ENCODE data around the gene SEC14L5. TPM values are rescaled to one million over a fixed set of nuclear protein-coding genes. Genes with fewer than 3 reads are reported as not detected.

SEC14L5 gene
- 0.10 and 0.86 TPM in 2 replicates for total RNA-seq (2014; rRNA removed; shearing (Covaris generic))

GRCh38 chr16:4957720-4958509, at the start of gene SEC14L5:
SEC14L5 (plus strand) TSS chr16:4958330; CDS start chr16:4959324, 994 bp downstream.
- peak; percentile 99 for DNase-seq (ENCODE audit: low spot score)
- in situ Hi-C loops (cut with HindIII; ENCODE audit: low sequenced_read_pairs): no loop called here

GRCh38 chr16:4908854-4909401, 49.2 kb upstream of the SEC14L5 start:
- DNase-seq (ENCODE audit: low spot score): no peak

GRCh38 chr16:4909825-4910224, 48.3 kb upstream of the SEC14L5 start:
- in situ Hi-C loops (cut with HindIII; ENCODE audit: low sequenced_read_pairs): no loop called here
- no peak for DNase-seq (ENCODE audit: low spot score)

More at GRCh38 chr16:4908854-4909401, 49.2 kb upstream of the SEC14L5 start:
- in situ Hi-C loops (cut with HindIII; ENCODE audit: low sequenced_read_pairs): no loop called here

- in situ Hi-C loops (cut with HindIII; ENCODE audit: low sequenced_read_pairs): no loop called here
- DNase-seq (ENCODE audit: low spot score): no peak
These were observed 47.3 kb upstream of the SEC14L5 start for GRCh38 chr16:4910828-4911227.

- in situ Hi-C loops (cut with HindIII; ENCODE audit: low sequenced_read_pairs): no loop called here
- DNase-seq (ENCODE audit: low spot score): no peak
These were observed 46.2 kb upstream of the SEC14L5 start for GRCh38 chr16:4911970-4912386.

GRCh38 chr16:4913130-4913773, 44.9 kb upstream of the SEC14L5 start:
- in situ Hi-C loops (cut with HindIII; ENCODE audit: low sequenced_read_pairs): no loop called here
- DNase-seq (ENCODE audit: low spot score): no peak

GRCh38 chr16:4913774-4914525, 44.2 kb upstream of the SEC14L5 start:
- no peak for DNase-seq (ENCODE audit: low spot score)
- in situ Hi-C loops (cut with HindIII; ENCODE audit: low sequenced_read_pairs): no loop called here

GRCh38 chr16:4914528-4915225, 43.5 kb upstream of the SEC14L5 start:
- in situ Hi-C loops (cut with HindIII; ENCODE audit: low sequenced_read_pairs): no loop called here
- DNase-seq (ENCODE audit: low spot score): no peak

- DNase-seq (ENCODE audit: low spot score): no peak
- in situ Hi-C loops (cut with HindIII; ENCODE audit: low sequenced_read_pairs): no loop called here
These were observed 42.8 kb upstream of the SEC14L5 start for GRCh38 chr16:4915226-4915761.

- in situ Hi-C loops (cut with HindIII; ENCODE audit: low sequenced_read_pairs): no loop called here
- DNase-seq (ENCODE audit: low spot score): no peak
These were observed 41.0 kb upstream of the SEC14L5 start for GRCh38 chr16:4917117-4917516.

- no peak for DNase-seq (ENCODE audit: low spot score)
- in situ Hi-C loops (cut with HindIII; ENCODE audit: low sequenced_read_pairs): no loop called here
These were observed 39.3 kb upstream of the SEC14L5 start for GRCh38 chr16:4918781-4919251.

- no peak for DNase-seq (ENCODE audit: low spot score)
- in situ Hi-C loops (cut with HindIII; ENCODE audit: low sequenced_read_pairs): no loop called here
These were observed 37.3 kb upstream of the SEC14L5 start for GRCh38 chr16:4920826-4921225.

- in situ Hi-C loops (cut with HindIII; ENCODE audit: low sequenced_read_pairs): no loop called here
- DNase-seq (ENCODE audit: low spot score): no peak
These were observed 35.3 kb upstream of the SEC14L5 start for GRCh38 chr16:4922721-4923342.

GRCh38 chr16:4923853-4924252, 34.3 kb upstream of the SEC14L5 start:
- in situ Hi-C loops (cut with HindIII; ENCODE audit: low sequenced_read_pairs): no loop called here
- DNase-seq (ENCODE audit: low spot score): no peak

- DNase-seq (ENCODE audit: low spot score): no peak
- in situ Hi-C loops (cut with HindIII; ENCODE audit: low sequenced_read_pairs): no loop called here
These were observed 33.4 kb upstream of the SEC14L5 start for GRCh38 chr16:4924593-4925292.

GRCh38 chr16:4925293-4925607, 32.9 kb upstream of the SEC14L5 start:
- in situ Hi-C loops (cut with HindIII; ENCODE audit: low sequenced_read_pairs): no loop called here

GRCh38 chr16:4925791-4926190, 32.3 kb upstream of the SEC14L5 start:
- no peak for DNase-seq (ENCODE audit: low spot score)
- in situ Hi-C loops (cut with HindIII; ENCODE audit: low sequenced_read_pairs): no loop called here

More at GRCh38 chr16:4925293-4925607, 32.9 kb upstream of the SEC14L5 start:
- no peak for DNase-seq (ENCODE audit: low spot score)

- in situ Hi-C loops (cut with HindIII; ENCODE audit: low sequenced_read_pairs): no loop called here
- no peak for DNase-seq (ENCODE audit: low spot score)
These were observed 31.2 kb upstream of the SEC14L5 start for GRCh38 chr16:4926928-4927327.
